Endodermal cell (in vitro differentiated cells): ENCODE results near the gene DNMT3A. TPM values are rescaled to one million over a fixed set of nuclear protein-coding genes. Genes with fewer than 3 reads are reported as not detected.

Experiments
- DNase-seq: peaks from one replicate; pipeline ENCODE4 v3.0.0-alpha.2; 2017
- H3K27ac ChIP-seq: 2 replicates; pipeline ENCODE4 v1.5.1; 2013; ENCODE audit warnings: mild to moderate bottlenecking, low read depth, low read length, moderate library complexity
- H3K27me3 ChIP-seq: 2 replicates; pipeline ENCODE4 v1.6.1; 2013; ENCODE audit warnings: mild to moderate bottlenecking, low read length, moderate library complexity; ENCODE audit not compliant: insufficient read depth, control insufficient read depth, poor library complexity, severe bottlenecking
- H3K36me3 ChIP-seq: 2 replicates; pipeline ENCODE4 v1.7.0; 2013; ENCODE audit warnings: mild to moderate bottlenecking, low read length, moderate library complexity; ENCODE audit not compliant: control insufficient read depth, insufficient read depth
- H3K4me1 ChIP-seq: one replicate; pipeline ENCODE4 v1.7.0; 2013; ENCODE audit warnings: low read length; ENCODE audit not compliant: control insufficient read depth, insufficient read depth
- H3K4me3 ChIP-seq: 2 replicates; pipeline ENCODE4 v1.5.1; 2013; ENCODE audit warnings: mild to moderate bottlenecking, low read length, moderate library complexity
- H3K9ac ChIP-seq: 2 replicates; pipeline ENCODE4 v1.6.1; 2013; ENCODE audit warnings: mild to moderate bottlenecking, low read length, moderate library complexity; ENCODE audit not compliant: poor library complexity, severe bottlenecking; ENCODE audit errors: extremely low read depth
- H3K9me3 ChIP-seq: 2 replicates; pipeline ENCODE4 v1.6.1; 2013; ENCODE audit warnings: mild to moderate bottlenecking, low read length, moderate library complexity; ENCODE audit not compliant: control insufficient read depth
- H3K27ac Mint-ChIP-seq: 2 replicates; pipeline ENCODE4 v1.8.0; 2020; ENCODE audit warnings: mixed read lengths
- H3K27me3 Mint-ChIP-seq: 2 replicates; pipeline ENCODE4 v1.8.0; 2021; ENCODE audit warnings: mild to moderate bottlenecking, mixed read lengths; ENCODE audit not compliant: insufficient read depth
- H3K36me3 Mint-ChIP-seq: 2 replicates; pipeline ENCODE4 v1.8.0; 2020; ENCODE audit warnings: low read depth, mixed read lengths
- H3K4me1 Mint-ChIP-seq: 2 replicates; pipeline ENCODE4 v1.8.0; 2020; ENCODE audit warnings: mixed read lengths
- H3K4me3 Mint-ChIP-seq: 2 replicates; pipeline ENCODE4 v1.8.0; 2020; ENCODE audit warnings: mild to moderate bottlenecking, moderate library complexity, mixed read lengths
- H3K9me3 Mint-ChIP-seq: 2 replicates; pipeline ENCODE4 v1.8.0; 2020; ENCODE audit warnings: mild to moderate bottlenecking, mixed read lengths
- CTCF ChIP-seq: fragments of 200-600 bp; sonication (generic); conservative IDR thresholded peaks from 2 replicates; pipeline ENCODE4 v1.5.0; 2021; ENCODE audit warnings: antibody characterized with exemption, mild to moderate bottlenecking
- WGBS, 2 experiments: methylation state at CpG; one replicate each; pipeline versions ENCODE4 v1.1.5 to v1.1.7; 2013; ENCODE audit warnings: missing lambda C conversion rate in 2 of 2, mixed read lengths in 1 of 2; ENCODE audit not compliant: insufficient coverage in 1 of 2, insufficient read length in 1 of 2; 5-methylcytosine and 5-hydroxymethylcytosine counted together
- total RNA-seq, 2 donors: library from RNA; stranded (reverse); fragmentation: NEBNext Ultra II Directional in 1 of 2; extraction: Animal tissue kit (Norgen Biotek cat#: 25700) in 1 of 2; gene quantifications; 2 replicates in 1 of 2; 3 replicates in 1 of 2; pipeline ENCODE4 v1.2.1, GENCODE V29; 2021

Gene DNMT3A
- total RNA-seq, 2 donors from 2014 or later: 124 to 139 TPM

DNA sequence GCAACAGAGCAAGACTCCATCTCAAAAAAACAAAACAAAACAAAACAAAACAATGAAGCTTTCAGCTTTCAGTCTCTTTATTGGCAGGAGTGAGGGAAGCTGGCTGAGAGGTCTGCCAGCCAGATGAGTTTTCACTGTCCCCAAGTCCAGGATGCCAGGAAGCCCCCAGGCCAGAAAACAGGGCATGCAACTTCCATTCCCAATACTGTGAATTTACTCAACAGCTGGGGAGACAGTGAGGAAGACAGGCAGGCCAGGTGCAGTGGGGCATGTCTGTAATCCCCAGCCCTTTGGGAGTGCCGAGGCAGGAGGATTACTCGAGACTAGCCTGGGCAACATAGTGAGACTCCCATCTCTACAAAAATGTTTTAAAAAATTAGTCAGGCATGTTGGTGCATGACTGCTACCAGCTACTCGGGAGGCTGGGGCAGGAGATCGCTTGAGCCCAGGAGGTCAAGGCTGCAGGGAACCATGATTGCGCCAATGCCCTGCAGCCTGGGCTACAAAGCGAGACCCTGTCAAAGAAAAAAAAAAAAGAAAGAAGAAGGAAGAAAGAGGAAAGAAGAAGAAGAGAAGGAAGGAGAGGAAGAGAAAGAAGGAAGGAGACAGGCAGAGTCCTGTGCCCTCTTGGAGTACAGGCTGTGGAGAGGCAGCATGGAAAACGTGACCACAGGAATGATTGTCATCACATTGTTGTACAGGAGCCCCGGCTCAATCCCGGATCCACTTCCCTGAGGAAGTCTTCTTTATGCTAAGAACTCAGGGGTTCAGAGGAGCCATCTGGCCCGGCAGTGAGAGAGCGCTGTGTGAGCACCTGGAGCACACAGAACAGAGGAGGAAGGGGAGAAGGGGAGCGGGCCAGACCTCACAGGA, 144.2 kb downstream of the DNMT3A start:
- Histone ChIP-seq H3K4me3 (no peak overlapping the region), H3K36me3 (no peaks in the 10 kb centered on the region), H3K27ac (no peak overlapping the region), H3K9ac (no peak overlapping the region), H3K27me3 (no peaks in the 10 kb centered on the region), H3K4me1 (peaks cover 7% of the 10 kb centered on the region), H3K9me3 (no peaks in the 10 kb centered on the region)
- DNase-seq: no peak
- WGBS, 2 experiments: 85 to 88% methylated on average over 9 to 12 of the region's 12 CpGs
- H3K36me3 Mint-ChIP-seq: no peaks in the 10 kb centered on the region
- no peak overlapping the region for H3K4me3 Mint-ChIP-seq
- no peak for TF ChIP-seq CTCF
- H3K27me3 Mint-ChIP-seq: no peaks in the 10 kb centered on the region
- H3K9me3 Mint-ChIP-seq: no peaks in the 10 kb centered on the region
- peaks cover 13% of the 10 kb centered on the region for H3K4me1 Mint-ChIP-seq
- no peak overlapping the region for H3K27ac Mint-ChIP-seq

- WGBS, 2 experiments: 75 to 77% methylated on average over 8 to 9 of the region's 9 CpGs
- peak overlapping the region; percentile 79 for H3K27ac Mint-ChIP-seq
Measured at GRCh38 chr2:25194576-25195122, 147.1 kb downstream of the DNMT3A start.

GRCh38 chr2:25190536-25190935, 151.2 kb downstream of the DNMT3A start:
- H3K9me3 Mint-ChIP-seq: no peaks in the 10 kb centered on the region
- Histone ChIP-seq H3K9me3 (no peaks in the 10 kb centered on the region), H3K27ac (no peak overlapping the region), H3K9ac (no peak overlapping the region), H3K4me1 (peaks cover 7% of the 10 kb centered on the region), H3K36me3 (no peaks in the 10 kb centered on the region), H3K27me3 (no peaks in the 10 kb centered on the region), H3K4me3 (no peak overlapping the region)
- H3K36me3 Mint-ChIP-seq: no peaks in the 10 kb centered on the region
- peak overlapping the region; percentile 69 for H3K27ac Mint-ChIP-seq
- no peak for TF ChIP-seq CTCF
- H3K27me3 Mint-ChIP-seq: no peaks in the 10 kb centered on the region
- no peak overlapping the region for H3K4me3 Mint-ChIP-seq
- WGBS, 2 experiments: 93 to 100% methylated on average over 1 to 5 of the region's 5 CpGs
- no peak for DNase-seq
- H3K4me1 Mint-ChIP-seq: peaks cover 38% of the 10 kb centered on the region

More at GRCh38 chr2:25194576-25195122, 147.1 kb downstream of the DNMT3A start:
- H3K4me3 ChIP-seq: no peak overlapping the region
- H3K27ac ChIP-seq: no peak overlapping the region
- no peak overlapping the region for H3K9ac ChIP-seq
- Mint-ChIP-seq H3K9me3 (no peaks in the 10 kb centered on the region), H3K36me3 (no peaks in the 10 kb centered on the region), H3K4me3 (no peak overlapping the region), H3K27me3 (no peaks in the 10 kb centered on the region), H3K4me1 (peaks cover 36% of the 10 kb centered on the region)
- no peaks in the 10 kb centered on the region for H3K36me3 ChIP-seq
- peaks cover 7% of the 10 kb centered on the region for H3K4me1 ChIP-seq
- TF ChIP-seq CTCF: no peak
- H3K27me3 ChIP-seq: no peaks in the 10 kb centered on the region
- peak; percentile 90 for DNase-seq
- H3K9me3 ChIP-seq: no peaks in the 10 kb centered on the region
